Gastrocnemius medialis (tissue), 4 donors: ENCODE measurements around the gene PLCL2. TPM values are rescaled to one million over a fixed set of nuclear protein-coding genes. Genes with fewer than 3 reads are reported as not detected.
A peak's percentile ranks its signal among the peaks of the same experiment; 100 is the strongest.

ENCODE experiments used
- ATAC-seq, 2 donors: fragments of 150-250 bp; one replicate each; pipeline ENCODE4 v1.9.1; 2016
- DNase-seq, 2 donors: peaks; one replicate each; pipeline ENCODE4 v3.0.0-alpha.2; 2019
- H3K27ac ChIP-seq, 4 donors: fragments of 200-600 bp; sonication (generic); 1 replicate in 1 of 4; 2 replicates in 3 of 4; pipeline ENCODE4 v1.5.1; 2016 to 2018; ENCODE audit warnings: mild to moderate bottlenecking in 2 of 4, moderate library complexity in 1 of 4
- H3K27me3 ChIP-seq, 3 donors: fragments of 200-600 bp; sonication (generic) in 2 of 3; 1 replicate in 1 of 3; 2 replicates in 2 of 3; pipeline versions ENCODE4 v1.5.1 to v1.6.0; 2016 to 2019; ENCODE audit warnings: mild to moderate bottlenecking in 1 of 3, moderate library complexity in 1 of 3
- H3K36me3 ChIP-seq, 2 donors: fragments of 200-600 bp; sonication (generic) in 1 of 2; one replicate each; pipeline ENCODE4 v1.5.1; 2017 to 2018
- H3K4me1 ChIP-seq, 2 donors: fragments of 200-600 bp; sonication (generic) in 1 of 2; one replicate each; pipeline ENCODE4 v1.5.1; 2016 to 2017; ENCODE audit warnings: mild to moderate bottlenecking in 2 of 2
- H3K4me3 ChIP-seq, 4 donors: fragments of 200-600 bp; sonication (generic) in 3 of 4; 1 replicate in 1 of 4; 2 replicates in 3 of 4; pipeline ENCODE4 v1.5.1; 2016 to 2019; ENCODE audit warnings: mild to moderate bottlenecking in 2 of 4
- H3K9me3 ChIP-seq, 3 donors: fragments of 200-600 bp; sonication (generic) in 2 of 3; 1 replicate in 1 of 3; 2 replicates in 2 of 3; pipeline ENCODE4 v1.5.1; 2016 to 2019
- CTCF ChIP-seq, 5 experiments: fragments of 450-650 bp in 3 of 5; fragments of 200-600 bp in 2 of 5; sonication (generic) in 2 of 5; IDR thresholded peaks in 4 of 5; conservative IDR thresholded peaks in 1 of 5; 1 replicate in 4 of 5; 2 replicates in 1 of 5; pipeline ENCODE4 v1.5.1; 2016 to 2019; ENCODE audit warnings: antibody characterized with exemption in 5 of 5, mild to moderate bottlenecking in 3 of 5, moderate library complexity in 3 of 5
- POLR2A ChIP-seq, 2 donors: fragments of 450-650 bp; IDR thresholded peaks; one replicate each; pipeline ENCODE4 v1.6.1; 2017; ENCODE audit warnings: antibody characterized with exemption in 2 of 2, mild to moderate bottlenecking in 2 of 2, moderate library complexity in 2 of 2
- in situ Hi-C, 4 donors: fragments of 200-750 bp; cut with MboI; loops; one replicate each; pipeline versions ENCODE4 v1.15.0 to v1.8.0; 2017; ENCODE audit warnings: low sequenced_read_pairs in 4 of 4
- intact Hi-C: fragments of 100-400 bp; cut with DNase I; formaldehyde crosslinking; loops from one replicate; pipeline ENCODE4 v1.15.1; 2023; ENCODE audit warnings: low total_unique reads
- total RNA-seq, 4 donors: library from RNA; depleted of rRNA; stranded (reverse); fragments of >200 nt; gene quantifications; one replicate each; pipeline versions ENCODE4 v1.1.0 to v1.2.3, GENCODE V29; 2016

PLCL2 gene
- total RNA-seq, 4 donors from 2014 or later, result 23.9 to 37.2 (median 32.7) TPM

DNA sequence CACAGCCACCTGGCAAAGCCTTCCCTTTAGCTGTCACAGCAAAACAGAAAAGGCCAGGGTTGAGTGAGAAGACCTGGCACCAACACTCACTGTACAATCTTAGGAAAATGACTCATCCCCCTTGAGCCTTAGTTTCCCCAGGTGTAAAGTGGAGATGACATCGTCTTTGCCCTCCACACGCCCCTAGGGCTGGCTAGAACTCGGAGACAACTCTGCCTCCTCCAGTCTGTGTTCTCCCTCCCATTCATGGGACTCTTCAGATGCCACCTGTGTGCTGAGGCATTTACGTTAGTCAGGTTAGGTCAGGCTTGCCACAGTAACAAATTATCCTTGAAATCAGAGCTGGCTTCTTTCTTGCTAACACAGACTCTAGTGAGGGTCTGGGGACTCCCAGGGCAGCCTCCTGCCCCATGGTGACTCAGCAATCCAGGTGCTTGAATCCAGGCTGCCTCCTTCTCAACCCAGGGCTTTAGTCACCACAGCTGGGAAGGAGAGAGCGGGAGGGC lies 252.6 kb downstream of the PLCL2 start:
- DNase-seq (no peak), ATAC-seq (no peak)
- intact Hi-C loops (no loop called here), in situ Hi-C loops (no loop called here)
- H3K36me3 ChIP-seq, result no peaks in the 10 kb centered on the region
- no peak overlapping the region for H3K27ac ChIP-seq
- TF ChIP-seq CTCF (IDR thresholded peaks at IDR 0.05 in 4 of 5, conservative IDR thresholded peaks at IDR 0.05 in 1 of 5) (no peak), POLR2A (IDR thresholded peaks at IDR 0.05) (no peak)
- no peaks in the 10 kb centered on the region for H3K27me3 ChIP-seq
- H3K4me1 ChIP-seq, result peaks cover 11 to 20% of the 10 kb centered on the region in 2 donors
- H3K9me3 ChIP-seq, result no peaks in the 10 kb centered on the region
- H3K4me3 ChIP-seq, result no peak overlapping the region

- DNase-seq (no peak), ATAC-seq (no peak)
- Histone ChIP-seq H3K27ac (peak overlapping the region in 2 of 4 donors; percentile 16 to 31), H3K36me3 (no peaks in the 10 kb centered on the region), H3K9me3 (no peaks in the 10 kb centered on the region), H3K4me1 (peaks cover 11 to 21% of the 10 kb centered on the region in 2 donors), H3K27me3 (no peaks in the 10 kb centered on the region), H3K4me3 (no peak overlapping the region)
- in situ Hi-C loops, result no loop called here
- TF ChIP-seq CTCF (IDR thresholded peaks at IDR 0.05 in 4 of 5, conservative IDR thresholded peaks at IDR 0.05 in 1 of 5) (no peak), POLR2A (IDR thresholded peaks at IDR 0.05) (no peak)
- intact Hi-C loops, result no loop called here
Measured at GRCh38 chr3:17138246-17139039, 253.7 kb downstream of the PLCL2 start.
